Measurements from ENCODE around the gene OSGEP. TPM values are rescaled to one million over a fixed set of nuclear protein-coding genes. Genes with fewer than 3 reads are reported as not detected.

OSGEP gene
- total RNA-seq, 2 experiments from 2014 or later, result 76.6 to 86.6 TPM

DNA sequence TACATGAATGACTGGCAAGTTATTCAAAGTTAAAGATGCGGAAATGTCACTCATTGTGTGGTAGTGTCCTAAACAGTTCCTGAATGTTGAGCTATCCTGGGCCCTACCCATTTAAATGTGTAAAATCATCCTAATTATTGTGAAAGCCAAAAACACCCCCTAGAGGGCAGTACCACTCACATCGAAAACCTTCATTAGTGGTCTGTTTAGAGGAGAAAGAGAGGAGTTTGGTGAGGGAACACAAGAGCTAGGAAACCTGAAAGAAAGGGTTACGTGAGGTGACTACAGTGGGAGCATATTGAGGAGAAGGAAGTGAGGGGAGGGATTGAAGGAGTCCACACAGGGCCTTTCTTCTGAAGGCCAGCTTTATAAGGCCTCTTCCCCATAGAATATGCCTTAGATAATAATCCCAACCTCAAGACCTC lies 38.8 kb downstream of the OSGEP start:
- Histone ChIP-seq H3K79me2 (ENCODE audit: insufficient read depth, low read depth, low read length) (no peaks in the 10 kb centered on the region; the same call in 1 of the 2 replicates), H3K27ac (ENCODE audit: low read depth, low read length, poor library complexity, severe bottlenecking) (no peak overlapping the region), H2AFZ (ENCODE audit: low read length) (peak overlapping the region; percentile 96), H4K20me1 (ENCODE audit: insufficient read depth, low read length) (no peaks in the 10 kb centered on the region), H3K4me3 (ENCODE audit: low read depth, low read length, poor library complexity, severe bottlenecking) (no peak overlapping the region), H3K9me3 (ENCODE audit: low read length) (no peaks in the 10 kb centered on the region), H3K4me1 (ENCODE audit: insufficient read depth, low read length, poor library complexity, severe bottlenecking) (peaks cover 42% of the 10 kb centered on the region), H3K4me2 (ENCODE audit: low read length) (peak overlapping the region; percentile 36), H3K9me2 (ENCODE audit: insufficient read depth, low read length) (no peaks in the 10 kb centered on the region), H3K36me3 (ENCODE audit: insufficient read depth, low read length) (no peaks in the 10 kb centered on the region)
- DNase-seq (ENCODE audit: low spot score), result peak; percentile 84
- TF ChIP-seq, protein P1, sequence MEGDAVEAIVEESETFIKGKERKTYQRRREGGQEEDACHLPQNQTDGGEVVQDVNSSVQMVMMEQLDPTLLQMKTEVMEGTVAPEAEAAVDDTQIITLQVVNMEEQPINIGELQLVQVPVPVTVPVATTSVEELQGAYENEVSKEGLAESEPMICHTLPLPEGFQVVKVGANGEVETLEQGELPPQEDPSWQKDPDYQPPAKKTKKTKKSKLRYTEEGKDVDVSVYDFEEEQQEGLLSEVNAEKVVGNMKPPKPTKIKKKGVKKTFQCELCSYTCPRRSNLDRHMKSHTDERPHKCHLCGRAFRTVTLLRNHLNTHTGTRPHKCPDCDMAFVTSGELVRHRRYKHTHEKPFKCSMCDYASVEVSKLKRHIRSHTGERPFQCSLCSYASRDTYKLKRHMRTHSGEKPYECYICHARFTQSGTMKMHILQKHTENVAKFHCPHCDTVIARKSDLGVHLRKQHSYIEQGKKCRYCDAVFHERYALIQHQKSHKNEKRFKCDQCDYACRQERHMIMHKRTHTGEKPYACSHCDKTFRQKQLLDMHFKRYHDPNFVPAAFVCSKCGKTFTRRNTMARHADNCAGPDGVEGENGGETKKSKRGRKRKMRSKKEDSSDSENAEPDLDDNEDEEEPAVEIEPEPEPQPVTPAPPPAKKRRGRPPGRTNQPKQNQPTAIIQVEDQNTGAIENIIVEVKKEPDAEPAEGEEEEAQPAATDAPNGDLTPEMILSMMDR (conservative IDR thresholded peaks at IDR 0.05; ENCODE audit: low read length), result peak; percentile 94
- no peak for TF ChIP-seq EZH2phosphoT487 (IDR thresholded peaks at IDR 0.05; ENCODE audit: borderline replicate concordance, low read depth, low read length)
- intact Hi-C loops (cut with micrococcal nuclease; ENCODE audit: unreplicated experiment), result loop anchor here (1.0 to 5.0 kb wide), 2 partner anchors 40 to 267 kb away; partner anchors contain the start of genes APEX1 and RNASE4
- no TSS peak for BruUV-seq (replicated peaks)
- CTCF ChIA-PET (ENCODE audit: unreplicated experiment), result interaction anchor here (0.6 to 1.4 kb wide), 10 partner anchors 9 to 121 kb away, joined by 3 to 8 read pairs (median 4); partner anchors contain the start of genes APEX1, KLHL33, PARP2 and PIP4P1
- POLR2A ChIA-PET, result interaction anchor here (0.7 to 3.6 kb wide), 18 partner anchors 8 to 88 kb away, joined by 3 to 20 read pairs (median 5); partner anchors contain the start of genes APEX1, CCNB1IP1, OSGEP and PARP2

- no peak for TF ChIP-seq EZH2phosphoT487 (IDR thresholded peaks at IDR 0.05; ENCODE audit: borderline replicate concordance, low read depth, low read length)
- TF ChIP-seq, protein P1 (conservative IDR thresholded peaks at IDR 0.05; ENCODE audit: low read length), result no peak
- no TSS peak for BruUV-seq (replicated peaks)
Observed at GRCh38 chr14:20413744-20414082, 40.9 kb downstream of the OSGEP start.

More at GRCh38 chr14:20413744-20414082, 40.9 kb downstream of the OSGEP start:
- H3K27ac ChIP-seq (ENCODE audit: low read depth, low read length, poor library complexity, severe bottlenecking), result no peak overlapping the region
- H3K4me1 ChIP-seq (ENCODE audit: insufficient read depth, low read length, poor library complexity, severe bottlenecking), result peaks cover 37% of the 10 kb centered on the region
- CTCF ChIA-PET (ENCODE audit: unreplicated experiment), result interaction anchor here (0.9 kb wide), 1 partner anchor 9 kb away, joined by 3 read pairs; no protein-coding TSS in a partner anchor
- H3K9me2 ChIP-seq (ENCODE audit: insufficient read depth, low read length), result no peaks in the 10 kb centered on the region
- H4K20me1 ChIP-seq (ENCODE audit: insufficient read depth, low read length), result no peaks in the 10 kb centered on the region
- peak overlapping the region; percentile 77 for H2AFZ ChIP-seq (ENCODE audit: low read length)
- peak overlapping the region; percentile 79 for H3K4me2 ChIP-seq (ENCODE audit: low read length)
- no peaks in the 10 kb centered on the region; the same call in 1 of the 2 replicates for H3K79me2 ChIP-seq (ENCODE audit: insufficient read depth, low read depth, low read length)
- peak; percentile 31 for DNase-seq (ENCODE audit: low spot score)
- no peaks in the 10 kb centered on the region for H3K9me3 ChIP-seq (ENCODE audit: low read length)
- POLR2A ChIA-PET, result interaction anchor here (0.6 to 3.6 kb wide), 15 partner anchors 10 to 206 kb away, joined by 3 to 20 read pairs (median 4); partner anchors contain the start of genes APEX1, OSGEP, PARP2 and PIP4P1
- no peaks in the 10 kb centered on the region for H3K36me3 ChIP-seq (ENCODE audit: insufficient read depth, low read length)
- peak overlapping the region; percentile 77 for H3K4me3 ChIP-seq (ENCODE audit: low read depth, low read length, poor library complexity, severe bottlenecking)
- intact Hi-C loops (cut with micrococcal nuclease; ENCODE audit: unreplicated experiment), result loop anchor here (1.0 to 2.0 kb wide), 5 partner anchors 47 to 195 kb away; partner anchors contain the start of genes PARP2, PIP4P1 and PNP
